NCI-H1694 treated with DMSO at 0.1 percent for 48 hours (cell line): ENCODE measurements around the gene PRKCE.

Experiments used
- DNase-seq: peaks from one replicate; lab custom pipeline; 2025; lab: John Stamatoyannopoulos, UW

Gene PRKCE

DNA sequence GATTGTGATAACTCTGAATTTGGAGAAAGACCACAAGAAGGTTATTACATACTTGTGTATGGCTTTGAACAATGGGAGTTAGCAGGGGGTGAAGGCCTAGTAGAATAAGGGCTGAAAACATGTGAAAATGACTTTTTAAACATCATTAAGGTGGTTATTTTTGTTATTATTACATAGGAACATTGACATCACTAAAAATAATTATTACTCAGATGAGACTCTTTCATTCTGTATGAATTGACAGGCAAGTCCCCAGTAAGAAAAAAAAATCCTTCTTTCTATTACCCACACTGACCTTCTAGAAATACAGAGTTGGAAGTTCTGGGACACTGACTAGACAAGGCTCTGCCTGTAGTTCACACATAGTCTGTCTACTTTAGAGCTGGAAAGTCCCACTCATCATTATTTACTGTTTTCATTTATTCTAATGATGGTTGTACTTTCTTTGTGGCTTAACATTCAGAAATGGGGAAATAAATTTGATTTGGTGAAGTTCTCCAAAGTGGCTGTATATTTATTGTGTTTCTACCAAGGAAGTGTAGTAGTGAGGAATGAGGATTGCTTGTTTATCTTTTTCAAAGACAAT lies 426.1 kb downstream of the PRKCE start:
- DNase-seq: no peak

- no peak for DNase-seq
Observed at GRCh38 chr2:46079985-46080560, 428.6 kb downstream of the PRKCE start.

DNA sequence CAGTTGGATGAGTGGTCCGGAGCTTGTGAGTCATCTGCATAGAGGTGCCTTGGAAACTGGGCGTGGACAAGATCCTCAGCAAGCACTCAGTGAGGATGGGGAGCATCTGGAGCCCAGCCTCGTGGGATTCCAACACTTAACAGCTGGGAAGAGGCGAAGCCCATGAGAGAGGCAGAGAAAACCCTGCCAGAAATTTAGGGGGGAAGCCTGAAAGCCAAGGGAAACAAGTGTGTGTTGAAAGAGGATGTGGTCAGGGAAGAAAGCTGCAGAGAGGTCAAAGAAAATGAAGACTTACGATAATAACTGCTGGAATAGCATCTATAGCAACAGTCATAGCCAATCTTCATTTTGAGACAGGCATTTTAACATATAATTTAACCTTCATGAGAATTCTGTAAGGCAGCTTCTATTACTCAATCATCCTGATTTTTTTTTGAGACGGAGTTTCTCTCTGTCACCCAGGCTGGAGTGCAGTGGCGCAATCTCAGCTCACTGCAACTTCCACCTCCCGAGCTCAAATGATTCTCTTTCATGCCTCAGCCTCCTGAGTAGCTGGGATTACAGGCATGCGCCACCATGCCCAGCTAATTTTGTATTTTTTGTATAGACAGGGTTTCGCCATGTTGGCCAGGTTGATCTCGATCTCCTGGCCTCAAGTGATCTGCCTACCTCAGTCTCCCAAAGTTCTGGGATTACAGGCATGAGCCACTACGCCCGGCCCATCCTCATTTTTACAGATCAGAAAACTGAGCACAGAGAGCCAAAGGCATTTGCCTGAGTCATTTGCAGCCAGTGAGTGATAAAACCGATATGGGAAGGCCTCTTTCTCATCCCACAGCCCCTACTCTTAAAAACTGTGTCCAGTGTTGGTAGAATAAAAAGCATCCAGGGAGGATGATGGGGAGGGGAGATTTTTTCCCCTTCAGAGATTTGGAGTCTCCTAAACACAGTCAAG lies 431.3 kb downstream of the PRKCE start:
- DNase-seq: no peak

DNA sequence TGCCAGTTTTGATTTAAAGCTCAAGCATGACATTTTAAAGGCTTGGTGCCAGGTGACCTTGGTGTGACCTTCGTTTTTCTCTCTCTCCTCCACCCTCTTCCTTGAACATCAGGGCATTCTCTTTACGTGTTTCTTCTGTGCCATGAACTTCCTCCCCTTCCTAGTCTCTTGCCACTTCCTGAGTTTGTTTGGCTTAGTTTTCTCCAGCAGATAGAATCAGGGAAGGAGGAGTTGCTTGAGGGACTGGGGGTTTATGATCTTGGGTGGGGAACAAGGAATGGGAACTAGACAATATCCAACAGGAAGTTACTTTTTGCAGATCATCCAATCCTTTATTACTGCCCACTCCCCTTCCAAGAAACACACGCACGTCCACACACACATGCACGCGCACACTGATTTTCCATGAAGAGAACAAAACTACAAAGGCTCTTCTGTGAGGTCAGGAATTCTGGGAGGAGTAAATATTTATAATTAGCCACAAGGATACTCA lies 435.1 kb downstream of the PRKCE start:
- DNase-seq: no peak

GRCh38 chr2:46087492-46087891 lies 436.0 kb downstream of the PRKCE start:
- DNase-seq: no peak

DNA sequence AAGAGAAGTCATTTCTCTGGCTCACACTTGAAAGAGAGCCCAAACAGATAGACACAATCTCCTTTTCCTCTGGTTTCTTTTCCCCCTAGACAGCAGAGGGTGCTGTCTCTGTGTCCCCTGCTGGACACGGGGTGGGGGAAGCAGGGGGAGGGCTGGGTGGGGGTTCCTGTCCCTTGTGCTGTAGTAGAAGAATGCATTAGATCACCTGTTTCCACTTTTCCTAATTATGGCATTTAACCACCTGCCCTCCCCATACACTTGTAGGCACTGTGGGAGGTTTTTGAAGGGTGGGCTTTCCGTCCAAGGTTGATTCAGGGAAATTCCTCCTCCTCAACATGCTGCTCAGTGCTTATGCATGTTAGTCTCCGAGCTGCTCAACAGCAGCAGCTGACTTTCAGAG lies 439.5 kb downstream of the PRKCE start:
- DNase-seq: no peak

DNA sequence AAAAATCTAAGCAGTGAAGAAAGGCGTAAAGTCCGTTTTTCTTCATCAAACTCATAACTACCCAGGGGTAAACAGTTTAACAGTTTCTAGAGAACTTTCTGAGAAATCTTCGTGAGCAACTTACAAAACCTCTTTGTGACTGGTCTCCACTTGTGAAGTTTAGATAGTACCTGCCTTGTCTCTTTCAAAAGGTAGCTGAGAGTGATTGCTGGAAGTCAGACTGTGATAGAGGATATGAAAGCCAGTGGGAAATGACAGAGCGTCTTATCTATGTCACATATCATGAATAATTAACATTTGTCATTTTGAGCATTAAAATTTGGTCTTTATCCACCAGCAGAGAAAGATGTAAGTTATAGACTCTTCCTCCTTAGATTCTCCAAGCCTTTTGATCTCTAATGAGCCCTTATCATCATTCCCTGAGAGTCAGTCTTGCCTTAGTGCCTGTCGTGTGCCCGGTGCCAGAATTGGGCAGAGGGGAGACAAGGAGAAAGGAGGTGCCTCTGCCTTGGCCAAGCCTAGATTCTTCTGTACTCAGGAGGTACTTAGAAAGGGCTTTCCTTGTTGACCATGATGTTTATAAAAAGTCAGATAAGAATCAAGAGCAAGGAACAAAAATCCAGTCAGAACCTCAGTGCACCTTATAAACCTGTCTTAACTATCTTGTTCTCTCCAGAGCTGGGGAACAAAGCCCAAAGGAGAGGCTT lies 440.6 kb downstream of the PRKCE start:
- DNase-seq: no peak

DNA sequence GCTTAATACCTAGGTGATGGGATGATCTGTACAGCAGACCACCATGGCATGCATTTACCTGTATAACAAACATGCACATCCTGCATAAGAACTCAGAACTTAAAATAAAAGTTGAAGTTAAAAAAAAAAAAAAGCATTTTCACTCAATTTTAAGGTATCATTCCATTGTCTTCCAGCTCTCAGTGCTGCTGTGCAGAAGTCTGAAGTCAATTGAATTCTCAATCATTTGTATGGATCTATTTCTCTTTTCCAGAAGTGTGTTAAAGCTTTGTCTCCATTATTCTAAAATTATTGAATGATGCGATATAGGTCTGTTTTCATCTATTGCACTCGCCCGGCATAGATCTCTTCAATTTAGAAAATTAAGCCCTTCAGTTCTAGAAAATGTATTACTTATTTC lies 443.2 kb downstream of the PRKCE start:
- DNase-seq: no peak

- DNase-seq: no peak
Observed at GRCh38 chr2:46095830-46096229, 444.4 kb downstream of the PRKCE start.

- DNase-seq: no peak
Observed at GRCh38 chr2:46096260-46096659, 444.8 kb downstream of the PRKCE start.

- no peak for DNase-seq
Observed at GRCh38 chr2:46097714-46098480, 446.4 kb downstream of the PRKCE start.

GRCh38 chr2:46098621-46099062 lies 447.2 kb downstream of the PRKCE start:
- DNase-seq: no peak

DNA sequence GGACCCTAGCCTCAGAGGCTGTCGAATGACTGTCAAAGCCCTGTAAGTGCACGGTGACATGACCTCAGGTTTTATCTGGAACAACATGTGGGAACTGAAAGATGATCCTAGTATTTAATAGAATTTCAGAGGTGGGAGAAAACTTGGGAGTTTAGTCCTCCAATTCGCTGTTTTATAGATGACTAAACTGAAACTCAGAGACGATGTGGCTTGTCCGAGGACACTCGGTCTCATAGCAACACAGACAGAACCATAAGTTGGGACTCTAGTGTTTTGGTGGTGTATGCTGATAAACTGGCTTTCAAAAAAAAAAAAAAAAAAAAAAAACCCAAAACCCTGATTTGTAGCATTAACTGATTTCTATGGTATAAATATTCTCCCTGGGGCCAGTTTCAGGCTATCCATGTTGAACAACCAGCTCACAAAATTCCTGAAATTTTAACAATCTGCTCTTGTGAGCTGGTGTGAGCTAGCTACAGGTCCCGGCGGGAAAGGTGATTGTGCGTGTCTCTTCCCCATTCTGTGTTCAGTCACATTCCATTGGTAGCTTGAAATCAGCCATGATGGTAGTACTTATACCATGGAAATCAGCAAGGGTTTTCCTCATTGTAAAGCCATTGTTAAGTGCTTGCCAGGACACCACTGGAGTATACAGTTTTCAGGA lies 450.2 kb downstream of the PRKCE start:
- DNase-seq: no peak

- no peak for DNase-seq
Observed at GRCh38 chr2:46106690-46107089, 455.2 kb downstream of the PRKCE start.

DNA sequence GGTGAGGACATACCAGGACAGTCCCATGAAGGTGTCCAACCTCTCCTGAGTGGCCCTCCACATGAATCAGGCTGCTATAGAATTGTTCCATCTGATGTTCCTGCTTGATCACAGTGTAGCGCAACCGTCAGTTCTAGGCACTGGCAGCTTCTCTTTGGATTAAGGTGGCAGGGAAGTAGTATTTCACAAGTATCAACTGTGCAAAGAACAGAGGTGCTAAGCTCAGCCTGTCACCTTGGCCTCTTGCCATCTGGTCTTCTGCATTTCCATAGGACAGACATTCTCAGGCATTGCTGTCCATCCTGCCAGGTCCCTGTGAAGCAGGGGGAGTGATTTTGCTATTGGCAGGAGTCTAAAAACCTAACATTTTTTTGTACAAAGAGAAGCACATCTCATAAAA lies 463.5 kb downstream of the PRKCE start:
- DNase-seq: no peak

DNA sequence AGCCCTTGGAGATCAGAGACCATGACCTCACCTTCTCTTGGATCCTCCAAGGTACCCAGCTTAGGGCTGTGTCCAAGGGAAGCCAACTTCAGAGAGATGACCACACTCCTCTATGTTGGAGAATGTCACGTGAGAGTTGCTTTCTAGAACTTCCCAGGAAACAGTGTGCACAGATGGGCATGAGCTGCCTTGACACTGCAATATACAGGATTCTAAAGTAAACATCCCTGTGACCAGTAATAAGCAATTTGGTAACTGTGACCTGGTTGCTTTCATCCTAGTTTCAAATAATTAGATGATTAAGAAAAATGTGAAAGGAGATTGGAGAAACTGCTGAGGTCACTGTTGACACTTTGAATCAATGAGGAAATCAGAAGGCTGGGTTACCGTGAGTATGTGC lies 464.7 kb downstream of the PRKCE start:
- DNase-seq: no peak

DNA sequence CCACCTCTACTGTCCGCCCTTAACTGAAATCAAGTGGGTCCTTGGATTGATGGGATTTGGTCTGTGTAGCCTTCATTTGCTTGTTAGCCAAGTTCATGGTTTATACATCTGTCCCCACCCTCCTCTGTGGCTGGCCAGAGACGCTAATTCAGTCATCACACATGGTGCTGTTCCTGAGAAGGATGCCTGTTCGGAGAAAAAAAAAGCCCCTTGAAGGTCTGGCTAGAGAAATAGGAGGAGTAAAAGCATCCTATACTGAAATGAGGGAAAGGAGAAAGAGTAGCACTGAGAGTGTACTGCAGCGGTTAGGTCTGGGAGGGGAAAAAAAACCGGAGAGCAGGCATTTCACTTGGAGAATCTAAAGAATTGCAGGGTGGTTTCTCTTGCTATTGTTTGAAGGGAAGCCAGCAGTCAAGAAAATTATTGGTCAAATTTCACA lies 465.1 kb downstream of the PRKCE start:
- no peak for DNase-seq

- DNase-seq: no peak
Observed at GRCh38 chr2:46117379-46117778, 465.9 kb downstream of the PRKCE start.

DNA sequence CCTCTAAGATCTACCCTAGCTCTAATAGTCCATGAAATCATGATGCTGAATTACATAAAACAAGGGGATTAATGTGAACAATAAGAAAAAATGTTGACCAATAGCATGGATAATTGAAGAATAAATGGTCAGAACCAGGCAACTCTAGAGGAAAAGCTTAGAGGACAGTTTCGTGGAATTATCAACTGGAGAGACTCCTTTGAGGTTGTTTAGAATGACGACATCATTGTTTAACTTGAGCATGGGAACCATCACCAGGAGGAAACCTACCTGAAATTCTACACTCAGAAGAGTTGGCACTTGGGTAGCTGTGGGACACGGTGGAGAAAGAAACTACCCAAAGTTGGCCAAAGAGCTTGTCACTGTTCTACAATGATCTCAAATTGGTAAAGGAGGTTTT lies 466.5 kb downstream of the PRKCE start:
- DNase-seq: no peak

DNA sequence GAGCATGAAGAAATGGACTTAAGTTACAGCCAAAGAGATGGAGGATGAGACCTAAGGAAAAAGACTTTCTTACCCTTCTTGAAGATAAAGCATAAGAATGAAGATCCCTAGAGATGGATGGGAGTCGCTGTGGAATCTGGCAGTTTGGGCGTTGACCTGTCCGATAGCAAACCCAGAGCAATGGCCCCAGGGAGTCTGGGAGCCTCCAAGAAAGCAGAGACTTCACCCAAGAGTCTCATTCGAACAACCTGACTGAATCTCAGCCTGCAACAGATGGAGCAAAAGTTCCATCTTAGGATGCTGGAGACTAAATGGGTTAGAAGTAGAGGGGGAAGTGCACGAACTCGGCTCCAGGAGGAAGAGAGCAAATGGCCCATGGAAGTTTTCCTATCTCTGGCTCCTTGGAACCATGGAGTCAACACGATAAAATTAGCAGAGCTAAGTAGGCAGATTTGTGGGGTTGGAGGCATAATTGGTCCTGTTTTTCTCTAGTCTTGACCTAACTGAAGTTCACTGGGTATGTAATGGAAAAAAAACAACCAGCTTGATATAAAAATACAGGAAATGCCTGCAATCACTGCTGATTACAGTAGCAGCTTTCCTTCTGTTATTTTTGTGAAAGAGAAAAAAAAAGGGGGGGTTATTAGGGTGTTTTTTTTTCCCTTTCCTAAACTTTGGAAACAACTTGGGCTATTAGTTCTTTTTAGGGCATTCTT lies 467.3 kb downstream of the PRKCE start:
- no peak for DNase-seq
